ENCODE results near the gene CEP295NL.

The CEP295NL gene

GRCh38 chr17:78849026-78849425 lies 54.0 kb downstream of the CEP295NL start:
- no peaks in the 10 kb centered on the region for H3K4me1 ChIP-seq (ENCODE audit: control insufficient read depth, low read depth, low read length)
- no peaks in the 10 kb centered on the region for H3K36me3 ChIP-seq (ENCODE audit: control insufficient read depth, low read depth, low read length)
- no peaks in the 10 kb centered on the region for H3K27me3 ChIP-seq (ENCODE audit: control insufficient read depth, insufficient read depth, low read length)
- no peak overlapping the region for H3K4me3 ChIP-seq (ENCODE audit: low read length)
- H3K9me3 ChIP-seq (ENCODE audit: control insufficient read depth, low read depth, low read length): no peaks in the 10 kb centered on the region
- no peak overlapping the region for H3K9ac ChIP-seq (ENCODE audit: low read length)
- H3K27ac ChIP-seq (ENCODE audit: low read length): no peak overlapping the region

GRCh38 chr17:78847052-78847451 lies 55.9 kb downstream of the CEP295NL start:
- Histone ChIP-seq H3K9me3 (ENCODE audit: control insufficient read depth, low read depth, low read length) (no peaks in the 10 kb centered on the region), H3K27ac (ENCODE audit: low read length) (no peak overlapping the region), H3K4me1 (ENCODE audit: control insufficient read depth, low read depth, low read length) (no peaks in the 10 kb centered on the region), H3K27me3 (ENCODE audit: control insufficient read depth, insufficient read depth, low read length) (no peaks in the 10 kb centered on the region), H3K36me3 (ENCODE audit: control insufficient read depth, low read depth, low read length) (no peaks in the 10 kb centered on the region), H3K9ac (ENCODE audit: low read length) (no peak overlapping the region), H3K4me3 (ENCODE audit: low read length) (no peak overlapping the region)

GRCh38 chr17:78844301-78845005 lies 58.5 kb downstream of the CEP295NL start:
- no peak overlapping the region for H3K9ac ChIP-seq (ENCODE audit: low read length)
- H3K9me3 ChIP-seq (ENCODE audit: control insufficient read depth, low read depth, low read length): no peaks in the 10 kb centered on the region
- no peaks in the 10 kb centered on the region for H3K27me3 ChIP-seq (ENCODE audit: control insufficient read depth, insufficient read depth, low read length)
- H3K36me3 ChIP-seq (ENCODE audit: control insufficient read depth, low read depth, low read length): no peaks in the 10 kb centered on the region
- peaks cover 6% of the 10 kb centered on the region for H3K4me1 ChIP-seq (ENCODE audit: control insufficient read depth, low read depth, low read length)
- H3K4me3 ChIP-seq (ENCODE audit: low read length): no peak overlapping the region
- no peak overlapping the region for H3K27ac ChIP-seq (ENCODE audit: low read length)

DNA sequence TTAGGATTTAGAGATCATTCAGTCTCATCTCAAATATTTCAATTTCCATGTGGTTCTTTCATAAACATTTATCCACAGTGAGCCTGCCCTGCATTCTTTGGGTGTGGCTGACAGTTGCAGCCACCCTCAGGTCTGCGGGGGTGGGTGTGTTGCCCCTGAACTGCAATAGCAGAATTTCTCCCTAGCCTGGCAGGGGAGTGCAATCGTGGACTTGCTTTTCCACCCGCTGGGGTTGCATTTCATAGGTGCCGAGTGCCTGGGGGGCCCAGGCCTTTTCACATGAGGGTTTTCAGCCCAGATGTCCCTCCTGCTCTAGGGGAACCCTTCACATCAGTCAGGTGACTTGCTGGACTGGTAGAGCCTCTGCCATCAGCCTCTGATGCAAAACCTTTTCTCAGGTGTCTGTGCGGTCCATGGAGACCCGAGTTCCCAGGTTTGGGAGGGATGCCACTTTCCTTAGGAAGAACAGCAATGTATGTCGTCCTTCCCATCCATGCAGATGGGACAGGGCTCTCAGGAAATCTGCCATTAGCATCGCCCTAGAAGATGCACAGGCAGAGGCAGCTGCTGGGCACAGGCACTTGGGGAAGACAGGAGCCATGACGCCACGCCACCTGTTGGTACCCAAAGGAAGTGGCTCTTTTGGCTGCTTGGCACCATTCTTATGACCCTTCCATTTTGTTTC lies 60.0 kb downstream of the CEP295NL start:
- Histone ChIP-seq H3K4me3 (ENCODE audit: low read length) (no peak overlapping the region), H3K36me3 (ENCODE audit: control insufficient read depth, low read depth, low read length) (no peaks in the 10 kb centered on the region), H3K4me1 (ENCODE audit: control insufficient read depth, low read depth, low read length) (peaks cover 13% of the 10 kb centered on the region), H3K9me3 (ENCODE audit: control insufficient read depth, low read depth, low read length) (no peaks in the 10 kb centered on the region), H3K27ac (ENCODE audit: low read length) (no peak overlapping the region), H3K9ac (ENCODE audit: low read length) (no peak overlapping the region), H3K27me3 (ENCODE audit: control insufficient read depth, insufficient read depth, low read length) (no peaks in the 10 kb centered on the region)

DNA sequence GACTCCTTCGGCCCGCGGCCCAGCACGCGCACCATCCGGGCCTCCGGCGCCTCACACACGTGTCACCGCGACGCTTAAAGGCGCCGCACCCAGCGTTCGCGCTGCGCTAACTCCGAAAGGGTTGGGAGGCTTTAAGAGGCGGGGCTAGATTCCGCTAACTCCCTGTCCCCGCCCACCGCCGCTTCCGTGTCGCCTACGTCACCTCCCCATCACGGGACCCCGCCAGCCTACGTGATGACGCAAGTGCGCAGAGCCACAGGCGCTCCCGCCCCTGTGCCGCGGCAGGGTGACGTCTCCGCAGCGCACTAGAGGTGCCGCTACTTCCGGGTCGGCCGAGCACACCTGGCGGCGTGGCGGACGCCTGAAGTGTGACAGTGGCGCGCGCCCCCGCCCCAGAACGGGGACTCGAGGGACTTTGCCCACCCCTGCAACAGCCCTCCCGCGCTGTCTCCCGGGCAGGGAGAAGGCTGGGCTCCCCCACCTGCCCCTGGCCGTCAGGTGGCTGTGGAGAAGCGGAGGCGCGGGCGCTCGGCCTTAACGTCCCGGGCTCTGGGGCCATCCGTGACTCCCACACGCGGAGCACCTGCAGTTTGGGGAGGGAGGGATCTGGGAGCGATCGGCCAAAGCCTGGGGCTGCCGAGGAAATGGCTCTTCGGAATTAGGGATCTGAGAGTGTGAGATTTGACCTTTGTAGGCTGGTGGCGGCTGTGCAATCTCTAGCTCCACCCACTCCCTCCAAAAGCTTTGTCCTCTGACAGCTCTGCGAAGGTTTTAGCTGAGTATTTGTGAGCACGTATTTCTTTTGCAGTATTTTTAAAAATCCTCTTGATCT lies 62.0 kb downstream of the CEP295NL start, which contains the start of gene USP36:
USP36 (minus strand) TSS at position 35 of the 832 bp plus-strand sequence. CDS start 4,451 bp downstream, outside the sequence.
- Histone ChIP-seq H3K27ac (ENCODE audit: low read length) (peak within 1 kb of the TSS; percentile 49), H3K4me3 (ENCODE audit: low read length) (peak within 1 kb of the TSS; percentile 88)

More for the DNA sequence above, 62.0 kb downstream of the CEP295NL start, which contains the start of gene USP36:
- peaks cover 18% of the 10 kb centered on the region for H3K36me3 ChIP-seq (ENCODE audit: control insufficient read depth, low read depth, low read length)
- H3K9me3 ChIP-seq (ENCODE audit: control insufficient read depth, low read depth, low read length): no peaks in the 10 kb centered on the region
- H3K9ac ChIP-seq (ENCODE audit: low read length): peak within 1 kb of the TSS; percentile 90
- H3K27me3 ChIP-seq (ENCODE audit: control insufficient read depth, insufficient read depth, low read length): no peaks in the 10 kb centered on the region
- H3K4me1 ChIP-seq (ENCODE audit: control insufficient read depth, low read depth, low read length): peaks cover 13% of the 10 kb centered on the region

Data from iPS-18a (cell line).